ENCODE measurements around the gene NEBL.

DNA sequence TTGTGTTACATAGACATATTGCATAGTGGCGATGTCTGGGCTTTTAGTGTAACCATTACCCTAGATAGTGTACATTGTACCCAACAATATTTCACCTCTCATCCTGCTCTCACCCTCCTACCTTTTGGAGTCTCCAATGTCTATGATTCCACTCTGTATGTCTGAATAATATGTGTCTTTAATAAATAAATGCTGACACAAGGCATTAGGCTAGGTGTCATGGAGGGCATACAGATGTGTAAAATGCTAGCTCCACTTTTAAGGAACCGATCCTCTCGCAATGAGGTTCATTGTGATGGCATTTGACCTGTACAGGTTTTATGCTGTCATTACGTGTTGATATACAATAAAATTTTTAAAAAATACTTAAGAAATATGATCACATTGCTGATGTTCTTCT lies 74.3 kb downstream of the NEBL start:
- TF ChIP-seq POLR2A (IDR thresholded peaks at IDR 0.05) (no peak), POLR2AphosphoS5 (IDR thresholded peaks at IDR 0.05) (no peak)
- TF ChIP-seq, protein P1, sequence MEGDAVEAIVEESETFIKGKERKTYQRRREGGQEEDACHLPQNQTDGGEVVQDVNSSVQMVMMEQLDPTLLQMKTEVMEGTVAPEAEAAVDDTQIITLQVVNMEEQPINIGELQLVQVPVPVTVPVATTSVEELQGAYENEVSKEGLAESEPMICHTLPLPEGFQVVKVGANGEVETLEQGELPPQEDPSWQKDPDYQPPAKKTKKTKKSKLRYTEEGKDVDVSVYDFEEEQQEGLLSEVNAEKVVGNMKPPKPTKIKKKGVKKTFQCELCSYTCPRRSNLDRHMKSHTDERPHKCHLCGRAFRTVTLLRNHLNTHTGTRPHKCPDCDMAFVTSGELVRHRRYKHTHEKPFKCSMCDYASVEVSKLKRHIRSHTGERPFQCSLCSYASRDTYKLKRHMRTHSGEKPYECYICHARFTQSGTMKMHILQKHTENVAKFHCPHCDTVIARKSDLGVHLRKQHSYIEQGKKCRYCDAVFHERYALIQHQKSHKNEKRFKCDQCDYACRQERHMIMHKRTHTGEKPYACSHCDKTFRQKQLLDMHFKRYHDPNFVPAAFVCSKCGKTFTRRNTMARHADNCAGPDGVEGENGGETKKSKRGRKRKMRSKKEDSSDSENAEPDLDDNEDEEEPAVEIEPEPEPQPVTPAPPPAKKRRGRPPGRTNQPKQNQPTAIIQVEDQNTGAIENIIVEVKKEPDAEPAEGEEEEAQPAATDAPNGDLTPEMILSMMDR (IDR thresholded peaks at IDR 0.05), result no peak
